Cardiac ventricle fibroblast (primary cell): ENCODE measurements around the gene HMGN3. TPM values are rescaled to one million over a fixed set of nuclear protein-coding genes. Genes with fewer than 3 reads are reported as not detected.

Experiments used
- total RNA-seq: library from RNA; depleted of rRNA; stranded (reverse); fragments of >200 nt; gene quantifications from 2 replicates; pipeline ENCODE4 v1.2.3, GENCODE V29; 2015

HMGN3 gene
- 39.4 and 68.7 TPM in 2 replicates for total RNA-seq

DNA sequence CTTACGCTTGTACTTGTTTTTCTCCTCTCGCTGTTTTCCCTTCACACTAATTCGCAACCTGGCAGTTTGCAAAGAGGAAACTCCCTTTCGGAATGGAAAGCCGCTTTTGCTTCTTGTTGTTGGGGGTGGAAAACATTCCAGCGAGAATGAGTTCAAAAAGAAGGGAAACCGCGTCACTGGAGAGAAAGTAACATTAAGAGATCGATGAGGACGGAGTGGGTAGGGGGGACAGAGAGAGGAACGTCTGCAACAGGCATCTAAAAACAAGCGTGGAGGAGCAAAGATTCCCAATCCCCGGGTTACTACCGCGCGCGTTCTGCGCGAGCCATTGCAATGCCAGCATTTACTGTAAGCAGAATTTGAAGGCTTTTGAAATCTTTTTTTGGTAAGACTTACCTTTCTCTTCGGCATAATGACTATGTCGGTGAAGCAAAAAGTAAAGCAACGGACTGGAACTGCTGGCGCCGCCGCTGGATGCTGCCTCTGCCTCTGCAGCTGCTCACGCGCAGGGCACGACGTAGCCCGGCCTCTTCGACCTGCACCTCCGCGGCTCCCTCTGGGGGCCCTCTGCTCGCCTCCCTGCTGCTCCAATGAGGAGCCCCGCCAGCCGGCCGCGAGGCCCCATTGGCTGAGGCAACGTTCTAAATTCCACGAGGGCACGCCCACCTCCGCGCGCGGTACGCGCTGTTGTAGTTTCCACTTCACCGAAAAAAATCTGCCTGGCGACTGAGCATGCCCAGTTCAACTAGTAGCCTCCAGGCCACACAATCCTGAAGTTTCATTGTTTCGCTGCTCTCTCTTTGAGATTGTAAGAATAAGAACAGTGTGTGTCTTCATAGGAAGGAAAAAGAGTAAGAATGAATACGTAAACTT is at the start of gene HMGN3:
HMGN3 (minus strand) TSS at position 533 of the 873 bp plus-strand sequence.

Other genes with a start within 250 kb of the HMGN3 start
- gene PHIP, start 156.4 kb downstream of the HMGN3 start, total RNA-seq, result 13.1 and 13.9 TPM in 2 replicates